ENCODE measurements around the gene PNLDC1.
"Not testable (repeated sequence)": the region's sequence is repeated elsewhere in the genome, so short reads cannot be mapped to it uniquely, and the experiment has no call there.

DNA sequence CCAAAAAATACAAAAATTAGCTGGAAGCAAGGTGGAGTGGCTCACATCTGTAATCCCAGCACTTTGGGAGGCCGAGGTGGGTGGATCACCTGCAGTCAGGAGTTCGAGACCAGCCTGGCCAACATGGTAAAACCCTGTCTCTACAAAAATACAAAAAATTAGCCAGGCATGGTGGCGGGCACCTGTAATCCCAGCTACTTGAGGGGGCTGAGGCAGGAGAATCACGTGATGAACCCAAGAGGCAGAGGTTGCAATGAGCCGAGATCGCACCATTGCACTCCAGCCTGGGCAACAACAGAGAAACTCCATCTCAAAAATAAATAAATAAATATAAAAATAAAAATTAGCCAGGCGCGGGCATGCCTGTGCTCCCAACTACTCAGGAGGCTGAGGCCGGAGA lies 24.6 kb downstream of the PNLDC1 start:
- TF ChIP-seq, protein P1, sequence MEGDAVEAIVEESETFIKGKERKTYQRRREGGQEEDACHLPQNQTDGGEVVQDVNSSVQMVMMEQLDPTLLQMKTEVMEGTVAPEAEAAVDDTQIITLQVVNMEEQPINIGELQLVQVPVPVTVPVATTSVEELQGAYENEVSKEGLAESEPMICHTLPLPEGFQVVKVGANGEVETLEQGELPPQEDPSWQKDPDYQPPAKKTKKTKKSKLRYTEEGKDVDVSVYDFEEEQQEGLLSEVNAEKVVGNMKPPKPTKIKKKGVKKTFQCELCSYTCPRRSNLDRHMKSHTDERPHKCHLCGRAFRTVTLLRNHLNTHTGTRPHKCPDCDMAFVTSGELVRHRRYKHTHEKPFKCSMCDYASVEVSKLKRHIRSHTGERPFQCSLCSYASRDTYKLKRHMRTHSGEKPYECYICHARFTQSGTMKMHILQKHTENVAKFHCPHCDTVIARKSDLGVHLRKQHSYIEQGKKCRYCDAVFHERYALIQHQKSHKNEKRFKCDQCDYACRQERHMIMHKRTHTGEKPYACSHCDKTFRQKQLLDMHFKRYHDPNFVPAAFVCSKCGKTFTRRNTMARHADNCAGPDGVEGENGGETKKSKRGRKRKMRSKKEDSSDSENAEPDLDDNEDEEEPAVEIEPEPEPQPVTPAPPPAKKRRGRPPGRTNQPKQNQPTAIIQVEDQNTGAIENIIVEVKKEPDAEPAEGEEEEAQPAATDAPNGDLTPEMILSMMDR (IDR thresholded peaks at IDR 0.05) = not testable (repeated sequence)
- not testable (repeated sequence) for TF ChIP-seq POLR2A (IDR thresholded peaks at IDR 0.05)

Data from heart left ventricle (tissue), 13 donors.